Right lobe of liver (tissue), 6 donors: Measurements from ENCODE around the gene MYO1F. TPM values are rescaled to one million over a fixed set of nuclear protein-coding genes. Genes with fewer than 3 reads are reported as not detected.
A peak's percentile ranks its signal among the peaks of the same experiment; 100 is the strongest.

Experiments
- ATAC-seq, 4 donors: fragments of 200-7000 bp; cut with Tn5 transposase; one replicate each; pipeline ENCODE4 v1.9.1; 2020; ENCODE audit warnings: mild to moderate bottlenecking in 4 of 4, moderate library complexity in 4 of 4
- DNase-seq, 3 donors: peaks; one replicate each; pipeline ENCODE4 v3.0.0-alpha.2; 2020
- H3K27ac ChIP-seq, 3 donors: fragments of 200-600 bp; one replicate each; pipeline ENCODE4 v1.8.0; 2022
- H3K27me3 ChIP-seq, 2 donors: fragments of 200-600 bp; one replicate each; pipeline ENCODE4 v1.8.0; 2022
- H3K36me3 ChIP-seq, 4 donors: fragments of 200-600 bp; sonication (generic) in 1 of 4; one replicate each; pipeline versions ENCODE4 v1.5.1 to v1.8.0; 2017 to 2022; ENCODE audit warnings: control low read depth in 1 of 4
- H3K4me1 ChIP-seq, 4 donors: fragments of 200-600 bp; sonication (generic) in 1 of 4; one replicate each; pipeline versions ENCODE4 v1.5.1 to v1.8.0; 2017 to 2022; ENCODE audit warnings: control low read depth in 1 of 4
- H3K4me3 ChIP-seq, 3 donors: fragments of 200-600 bp; one replicate each; pipeline ENCODE4 v1.8.0; 2022
- H3K9me3 ChIP-seq, 4 donors: fragments of 200-600 bp; sonication (generic) in 1 of 4; one replicate each; pipeline versions ENCODE4 v1.5.1 to v1.8.0; 2017 to 2022; ENCODE audit warnings: control low read depth in 1 of 4
- POLR2A ChIP-seq: fragments of 450-650 bp; IDR thresholded peaks from one replicate; pipeline ENCODE4 v1.6.1; 2017; ENCODE audit warnings: antibody characterized with exemption, mild to moderate bottlenecking
- WGBS: methylation state at CpG from one replicate; pipeline ENCODE4 v1.1.6; 2018; ENCODE audit warnings: low coverage, low lambda C conversion rate; ENCODE audit not compliant: insufficient coverage; ENCODE audit errors: missing lambda C conversion rate; 5-methylcytosine and 5-hydroxymethylcytosine counted together
- intact Hi-C, 2 donors: fragments of 100-400 bp; cut with DNase I; formaldehyde crosslinking; loops; one replicate each; pipeline versions ENCODE4 v1.11.2 to v1.14.1; 2022
- total RNA-seq, 6 experiments: library from RNA; depleted of rRNA in 2 of 6; stranded (reverse); fragments of >200 nt in 2 of 6; fragmentation: NEBNext Ultra II Directional in 3 of 6; extraction: Animal tissue kit (Norgen Biotek cat#: 25700) in 3 of 6; gene quantifications; one replicate each; pipeline versions ENCODE4 v1.1.0 to v1.2.4, GENCODE V29; 2016 to 2023
- TF ChIP-seq, protein P1 (sequence below), 4 donors: fragments of 200-600 bp in 3 of 4; fragments of 450-650 bp in 1 of 4; IDR thresholded peaks; one replicate each; pipeline versions ENCODE4 v1.5.1 to v1.8.0; 2016 to 2022; ENCODE audit warnings: antibody characterized with exemption in 4 of 4, mild to moderate bottlenecking in 2 of 4
- donor health status: DM: no; HTN: yes; CAD: no.
- donor health status: DM: no; HTN: no; CAD: no.
- donor health status: DM: no; HTN: no; CAD: no.
- donor health status: DM: no; HTN: yes; CAD: no.
- donor health status: DM: no; HTN: yes; CAD: no.

The MYO1F gene
- total RNA-seq, 6 experiments from 2014 or later, result 7.9 to 21.5 (median 10.2) TPM

DNA sequence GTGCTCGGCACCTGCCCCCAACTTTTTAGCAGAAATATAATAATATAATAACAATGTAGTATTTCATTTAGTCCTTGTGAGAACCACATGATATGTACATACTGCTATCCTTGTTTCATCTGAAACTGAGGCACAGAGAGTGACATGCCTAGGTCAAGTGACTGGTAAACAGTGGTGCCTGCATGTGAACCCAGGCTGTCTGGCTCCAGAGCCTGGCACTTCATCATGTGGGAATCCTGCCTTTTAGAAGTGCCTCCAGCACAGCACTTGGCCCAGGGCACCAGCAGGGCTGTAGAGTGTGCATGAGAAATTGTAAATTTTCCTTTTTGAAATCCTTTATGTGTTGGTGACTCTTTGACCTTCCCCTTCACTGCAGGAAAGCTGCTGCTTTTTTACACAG is 102.2 kb downstream of the MYO1F start:
- no peak for ATAC-seq
- Histone ChIP-seq H3K36me3 (peaks cover 5 to 90% (median 43%) of the 10 kb centered on the region in 4 donors), H3K4me1 (no peaks in the 10 kb centered on the region), H3K27ac (no peak overlapping the region), H3K9me3 (no peaks in the 10 kb centered on the region), H3K27me3 (no peaks in the 10 kb centered on the region), H3K4me3 (no peak overlapping the region)
- WGBS, result 89% methylated on average over 1 of the region's 1 CpG
- no peak for DNase-seq
- intact Hi-C loops, result no loop called here
- TF ChIP-seq, protein P1, sequence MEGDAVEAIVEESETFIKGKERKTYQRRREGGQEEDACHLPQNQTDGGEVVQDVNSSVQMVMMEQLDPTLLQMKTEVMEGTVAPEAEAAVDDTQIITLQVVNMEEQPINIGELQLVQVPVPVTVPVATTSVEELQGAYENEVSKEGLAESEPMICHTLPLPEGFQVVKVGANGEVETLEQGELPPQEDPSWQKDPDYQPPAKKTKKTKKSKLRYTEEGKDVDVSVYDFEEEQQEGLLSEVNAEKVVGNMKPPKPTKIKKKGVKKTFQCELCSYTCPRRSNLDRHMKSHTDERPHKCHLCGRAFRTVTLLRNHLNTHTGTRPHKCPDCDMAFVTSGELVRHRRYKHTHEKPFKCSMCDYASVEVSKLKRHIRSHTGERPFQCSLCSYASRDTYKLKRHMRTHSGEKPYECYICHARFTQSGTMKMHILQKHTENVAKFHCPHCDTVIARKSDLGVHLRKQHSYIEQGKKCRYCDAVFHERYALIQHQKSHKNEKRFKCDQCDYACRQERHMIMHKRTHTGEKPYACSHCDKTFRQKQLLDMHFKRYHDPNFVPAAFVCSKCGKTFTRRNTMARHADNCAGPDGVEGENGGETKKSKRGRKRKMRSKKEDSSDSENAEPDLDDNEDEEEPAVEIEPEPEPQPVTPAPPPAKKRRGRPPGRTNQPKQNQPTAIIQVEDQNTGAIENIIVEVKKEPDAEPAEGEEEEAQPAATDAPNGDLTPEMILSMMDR (IDR thresholded peaks at IDR 0.05), result no peak
- TF ChIP-seq POLR2A, result no peak

DNA sequence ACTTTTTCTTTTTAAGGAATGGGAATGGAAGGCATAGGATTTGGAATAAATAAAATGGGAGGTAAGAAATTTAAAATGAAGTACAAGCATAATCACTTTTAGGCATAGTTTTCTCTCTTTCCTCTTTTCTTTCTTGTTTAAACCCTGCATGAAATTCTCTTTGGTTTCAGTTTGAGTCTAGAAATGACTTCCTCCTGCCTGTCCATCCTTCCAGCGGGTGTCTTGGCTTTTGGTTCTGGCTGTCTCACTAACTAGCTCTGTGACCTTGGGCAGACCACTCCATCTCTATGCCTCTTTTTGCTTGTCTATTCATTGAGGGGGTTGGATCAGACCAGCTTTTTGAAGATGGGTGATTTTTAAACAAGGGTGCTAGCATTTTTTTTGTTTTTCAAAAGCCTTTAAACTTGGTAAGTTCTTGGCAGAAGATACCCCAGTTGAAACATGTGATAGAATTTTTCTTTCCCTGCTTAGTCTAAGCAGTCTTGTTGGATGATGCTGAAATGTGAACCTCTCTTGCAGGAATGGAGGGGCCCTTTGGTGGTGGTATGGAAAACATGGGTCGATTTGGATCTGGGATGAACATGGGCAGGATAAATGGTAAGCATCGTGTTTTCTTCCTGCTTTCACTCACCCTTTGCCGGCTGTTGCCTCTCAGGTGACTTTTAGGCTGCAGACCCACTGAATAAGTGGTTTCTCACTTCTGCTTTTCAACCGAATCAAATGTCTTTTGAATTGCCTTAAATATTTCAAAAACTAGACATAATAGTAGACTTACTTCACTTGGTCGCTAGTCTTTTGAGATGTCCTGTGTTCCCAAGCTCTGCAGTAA is 103.4 kb downstream of the MYO1F start:
- 76% methylated on average over 6 of the region's 6 CpGs for WGBS
- Histone ChIP-seq H3K27ac (no peak overlapping the region), H3K27me3 (no peaks in the 10 kb centered on the region), H3K36me3 (peaks cover 8 to 97% (median 51%) of the 10 kb centered on the region in 4 donors), H3K9me3 (no peaks in the 10 kb centered on the region), H3K4me1 (no peaks in the 10 kb centered on the region), H3K4me3 (no peak overlapping the region)
- DNase-seq (no peak), ATAC-seq (peak in 1 of 4 donors; percentile 46)
- no peak for TF ChIP-seq POLR2A
- TF ChIP-seq, protein P1 (IDR thresholded peaks at IDR 0.05), result no peak
- intact Hi-C loops, result no loop called here

Other genes with a start within 250 kb of the MYO1F start
- gene KANK3, start 234.2 kb downstream of the MYO1F start, total RNA-seq, result 1 to 10 TPM; 2.9 to 6.0 (median 4.2) TPM
- 100 to 1,000 TPM in 3 of 6 experiments, 10 to 100 TPM in 2, 1 to 10 TPM in 1; 2.3 to 204 (median 125) TPM for gene ANGPTL4, start 213.3 kb downstream of the MYO1F start, total RNA-seq
- 10 to 100 TPM; 27.2 to 58.0 (median 54.2) TPM for gene RAB11B, start 187.1 kb downstream of the MYO1F start, total RNA-seq
- gene MARCHF2, start 164.1 kb downstream of the MYO1F start, total RNA-seq, result 100 to 1,000 TPM in 2 of 6 experiments, 10 to 100 TPM in 4; 22.5 to 146 (median 32.3) TPM
- gene HNRNPM, start 132.5 kb downstream of the MYO1F start, total RNA-seq, result 10 to 100 TPM; 31.8 to 82.5 (median 58.6) TPM
- gene PRAM1, start 74.8 kb downstream of the MYO1F start, total RNA-seq, result 1 to 10 TPM in 5 of 6 experiments, under 1 TPM in 1; 0.74 to 3.3 (median 1.5) TPM
- gene ZNF414, start 63.3 kb downstream of the MYO1F start, total RNA-seq, result 10 to 100 TPM in 4 of 6 experiments, 1 to 10 TPM in 2; 9.5 to 17.4 (median 11.9) TPM
- gene ADAMTS10, start 33.3 kb upstream of the MYO1F start, total RNA-seq, result 10 to 100 TPM in 3 of 6 experiments, 1 to 10 TPM in 3; 5.0 to 12.2 (median 9.3) TPM
- not detected for gene NFILZ, start 53.2 kb upstream of the MYO1F start, total RNA-seq
- gene ACTL9, start 121.4 kb upstream of the MYO1F start, total RNA-seq, result not detected
- not detected for gene OR2Z1, start 144.2 kb upstream of the MYO1F start, total RNA-seq